ENCODE measurements around the gene PCCB.
"Not testable (repeated sequence)": the region's sequence is repeated elsewhere in the genome, so short reads cannot be mapped to it uniquely, and the experiment has no call there.

PCCB gene

GRCh38 chr3:136330900-136331299 lies 80.8 kb downstream of the PCCB start:
- DNase-seq = no peak

DNA sequence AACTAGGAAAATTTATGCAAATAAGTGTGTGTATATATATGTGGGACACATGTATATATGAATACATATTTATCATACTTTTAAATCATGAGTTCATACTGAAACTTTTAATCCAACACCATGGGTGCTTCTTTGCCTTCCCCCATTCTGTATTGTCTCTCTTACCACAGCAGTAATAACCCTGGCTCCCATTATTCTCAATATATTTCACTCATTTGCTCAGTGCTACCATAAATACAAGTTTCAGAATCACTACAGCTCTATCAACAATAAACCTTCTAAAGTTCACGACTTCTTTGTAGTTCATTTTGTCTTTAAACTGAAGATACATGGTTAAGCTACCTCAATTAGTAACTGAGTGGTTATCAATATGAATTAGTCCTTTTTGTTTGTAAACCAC lies 82.2 kb downstream of the PCCB start:
- no peak for DNase-seq

DNA sequence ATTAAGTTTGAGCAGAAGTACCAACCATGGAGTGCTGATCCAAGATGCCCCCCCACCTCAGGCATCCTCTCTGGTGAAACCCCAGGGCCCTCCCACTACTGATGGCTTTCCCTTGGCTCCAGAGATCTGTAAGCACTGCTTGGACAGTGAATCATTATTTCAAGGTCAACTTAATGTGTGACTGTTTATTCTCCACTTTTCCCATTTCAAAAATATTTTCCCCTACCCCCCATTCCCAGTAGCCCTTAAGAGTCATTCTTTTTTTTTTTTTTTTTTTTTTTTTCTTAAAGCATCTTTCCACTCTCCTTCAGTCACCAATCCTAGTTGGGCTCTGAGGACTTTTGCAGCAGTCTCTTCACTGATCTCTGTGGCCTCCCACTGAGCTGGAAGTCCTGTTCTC lies 82.6 kb downstream of the PCCB start:
- no peak for DNase-seq

- no peak for DNase-seq
Observed at GRCh38 chr3:136334209-136334608, 84.1 kb downstream of the PCCB start.

- not testable (repeated sequence) for DNase-seq
Observed at GRCh38 chr3:136334726-136335125, 84.6 kb downstream of the PCCB start.

DNA sequence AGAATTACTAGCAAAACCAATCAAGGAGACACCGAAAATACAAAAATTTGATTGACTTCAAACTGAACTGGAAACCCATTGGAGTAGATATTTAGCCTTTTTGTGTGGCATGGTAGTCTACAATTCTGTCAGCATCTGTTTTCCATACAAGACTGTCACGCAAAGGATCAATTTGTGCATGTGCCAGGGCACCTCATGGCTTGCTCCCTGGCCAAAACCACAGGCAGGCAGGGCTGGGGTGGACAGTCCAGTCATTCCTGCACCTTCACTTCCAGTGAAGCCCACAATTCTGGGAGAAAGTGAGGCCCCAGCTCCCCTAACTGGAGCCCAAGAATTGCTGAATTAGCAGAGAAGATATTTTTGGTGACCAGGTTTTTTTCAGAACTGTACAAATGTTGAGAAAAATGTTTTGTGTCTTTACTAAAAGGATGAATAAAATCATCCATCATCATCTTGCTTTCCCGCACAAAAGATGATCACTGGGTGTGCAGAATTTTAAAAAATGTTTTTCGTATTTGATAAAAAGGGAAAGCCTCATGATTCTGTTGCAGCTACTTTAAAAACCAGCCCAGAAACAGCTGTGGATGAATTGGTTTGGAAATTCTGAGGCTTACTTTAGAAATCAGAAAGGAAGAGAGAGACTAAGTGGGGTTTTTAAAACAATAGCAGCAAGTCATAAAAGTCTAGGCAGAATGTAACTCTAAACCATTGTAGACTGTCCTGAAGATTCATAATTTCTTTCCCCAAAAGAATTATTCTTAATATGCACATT lies 86.4 kb downstream of the PCCB start:
- no peak for DNase-seq

- no peak for DNase-seq
Observed at GRCh38 chr3:136343446-136343845, 93.3 kb downstream of the PCCB start.

DNA sequence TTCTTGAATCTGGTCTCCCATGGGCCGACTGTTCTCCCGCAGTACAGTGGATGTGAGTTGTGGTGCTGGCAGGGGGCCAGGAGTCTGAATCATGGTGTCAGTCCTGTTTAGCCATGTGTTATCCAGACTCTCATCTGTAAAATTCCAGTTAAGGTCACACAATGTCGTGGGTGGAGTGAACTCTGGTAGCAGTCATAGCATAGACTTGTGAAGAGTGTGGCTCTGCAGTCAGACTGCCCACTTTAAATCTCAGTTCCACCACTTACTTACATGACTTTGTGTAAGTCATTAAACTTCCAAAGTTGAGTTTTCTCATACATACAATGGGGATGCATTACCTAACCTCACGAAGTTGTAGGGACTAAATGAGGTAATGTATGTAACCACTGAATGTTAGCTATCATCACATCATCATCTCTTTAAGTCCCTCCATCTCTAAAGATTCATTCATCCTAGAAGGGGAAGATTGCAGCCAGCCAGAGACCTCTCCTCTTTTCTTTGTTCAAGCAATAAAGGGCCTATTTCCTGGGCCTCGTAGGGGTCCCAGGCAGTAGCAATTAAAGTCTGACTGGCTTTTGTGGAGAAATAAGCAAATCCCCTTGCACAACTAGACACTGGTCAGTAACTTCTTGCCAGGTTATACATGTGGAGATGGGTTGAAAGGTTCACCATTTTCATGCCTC lies 93.9 kb downstream of the PCCB start:
- no peak for DNase-seq

- DNase-seq = no peak
Observed at GRCh38 chr3:136346486-136346885, 96.3 kb downstream of the PCCB start.

GRCh38 chr3:136350132-136350531 lies 100.0 kb downstream of the PCCB start:
- DNase-seq = no peak

DNA sequence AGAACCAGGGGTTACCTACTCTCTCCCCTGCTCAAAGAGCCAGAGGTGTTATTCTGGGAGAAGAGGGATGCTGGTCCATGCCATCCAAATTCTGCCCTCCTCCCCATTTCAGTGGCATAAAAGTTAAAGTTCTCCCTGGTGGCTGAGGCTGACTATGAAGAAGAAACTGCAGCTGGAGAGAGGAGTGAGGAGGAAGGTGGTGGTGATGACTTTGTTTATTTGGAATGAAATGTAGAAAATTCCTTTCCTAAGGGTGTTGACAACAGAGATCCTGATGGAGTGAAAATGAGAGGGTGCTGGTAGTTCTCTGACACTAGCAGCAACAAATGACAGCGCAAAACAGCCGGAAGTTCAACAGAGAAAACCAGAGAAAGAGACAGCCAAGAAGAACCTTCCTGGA lies 100.4 kb downstream of the PCCB start:
- DNase-seq = no peak

GRCh38 chr3:136351351-136351750 lies 101.2 kb downstream of the PCCB start:
- no peak for DNase-seq

DNA sequence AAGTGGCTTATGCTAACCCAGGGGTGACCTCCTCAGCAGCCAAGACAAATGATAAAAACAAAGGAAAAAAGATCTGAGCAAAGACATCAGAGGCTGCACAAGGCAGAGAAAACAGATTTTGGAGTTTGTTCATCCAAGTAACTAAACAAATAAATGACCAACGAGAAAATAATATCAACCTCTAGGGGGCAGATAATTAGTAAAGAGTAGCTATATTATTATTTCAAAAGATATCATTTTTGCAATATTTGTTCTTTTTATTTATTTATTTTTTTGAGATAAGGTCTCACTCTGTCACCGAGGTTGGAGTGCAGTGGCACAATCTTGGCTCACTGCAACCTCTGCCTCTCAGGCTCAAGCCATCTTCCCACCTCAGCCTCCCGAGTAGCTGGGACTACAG lies 101.8 kb downstream of the PCCB start:
- DNase-seq = no peak

DNA sequence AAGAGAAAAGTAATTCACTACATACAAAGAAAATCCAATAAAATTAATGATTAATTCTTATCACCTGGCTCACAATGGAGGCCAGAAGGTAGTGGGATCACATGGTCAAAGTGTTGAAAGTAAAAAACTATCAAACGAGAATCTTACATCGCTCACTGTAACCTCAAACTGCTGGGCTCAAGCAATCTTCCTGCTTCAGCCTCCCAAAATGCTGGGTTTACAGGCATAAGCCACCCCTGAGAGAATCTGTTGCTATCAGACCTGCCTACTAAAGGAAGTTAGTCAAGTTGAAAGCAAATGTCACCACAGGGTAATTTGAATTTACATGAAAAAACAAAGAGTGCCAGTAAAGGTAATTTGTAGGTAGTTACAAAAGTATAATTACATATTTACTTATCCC lies 103.3 kb downstream of the PCCB start:
- no peak for DNase-seq

DNA sequence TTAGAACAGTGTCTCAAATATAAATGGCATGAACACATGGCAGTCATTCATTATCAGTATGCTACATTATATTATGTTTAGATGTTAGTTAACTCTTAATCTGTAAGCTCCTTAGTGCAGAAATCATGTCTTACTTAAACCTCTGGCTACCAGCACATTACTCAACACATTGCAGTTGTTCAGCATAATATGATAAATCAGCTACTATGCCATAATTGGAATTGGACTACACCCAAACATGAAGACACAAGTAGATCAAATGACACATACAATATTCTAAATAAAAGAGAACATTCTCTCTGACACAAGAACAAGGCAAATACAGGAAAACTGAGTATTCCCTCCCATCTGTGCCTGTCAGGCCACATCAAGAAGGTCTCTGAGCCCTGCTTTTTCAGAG lies 116.1 kb downstream of the PCCB start:
- DNase-seq = no peak

DNA sequence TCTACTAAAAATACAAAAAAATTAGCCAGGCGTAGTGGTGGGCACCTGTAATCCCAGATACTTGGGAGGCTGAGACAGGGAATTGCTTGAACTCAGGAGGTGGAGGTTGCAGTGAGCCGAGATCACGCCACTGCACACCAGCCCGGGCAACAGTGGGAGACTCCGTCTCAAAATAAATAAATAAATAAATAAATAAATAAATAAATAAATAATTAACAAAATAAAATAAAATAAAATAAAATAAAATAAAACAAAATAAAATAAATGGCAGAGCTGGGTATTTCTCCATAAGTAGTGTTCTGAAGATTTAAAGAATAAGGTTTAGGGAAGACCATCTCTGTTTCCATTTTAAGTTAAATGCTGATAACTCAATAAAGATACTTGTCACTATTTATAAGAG lies 125.7 kb downstream of the PCCB start:
- DNase-seq = not testable (repeated sequence)

DNA sequence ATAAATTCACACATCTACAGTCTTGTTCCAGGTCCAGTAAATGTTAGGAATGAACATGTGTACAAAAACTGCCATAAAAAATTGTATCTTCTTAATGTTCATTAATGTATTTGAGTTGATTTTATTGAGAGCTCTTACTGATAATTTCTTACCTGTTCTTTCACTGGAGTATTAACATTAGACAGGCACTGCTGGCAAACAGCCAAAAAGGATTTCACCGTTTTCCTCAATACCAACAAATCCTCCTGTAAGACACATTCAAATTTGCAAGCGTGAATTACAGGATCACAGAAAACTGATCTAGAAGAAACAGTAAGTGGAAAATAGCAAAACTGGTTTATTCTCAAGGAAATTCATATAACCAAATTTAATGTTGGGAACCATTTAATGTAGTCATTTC lies 127.4 kb downstream of the PCCB start:
- DNase-seq = no peak

DNA sequence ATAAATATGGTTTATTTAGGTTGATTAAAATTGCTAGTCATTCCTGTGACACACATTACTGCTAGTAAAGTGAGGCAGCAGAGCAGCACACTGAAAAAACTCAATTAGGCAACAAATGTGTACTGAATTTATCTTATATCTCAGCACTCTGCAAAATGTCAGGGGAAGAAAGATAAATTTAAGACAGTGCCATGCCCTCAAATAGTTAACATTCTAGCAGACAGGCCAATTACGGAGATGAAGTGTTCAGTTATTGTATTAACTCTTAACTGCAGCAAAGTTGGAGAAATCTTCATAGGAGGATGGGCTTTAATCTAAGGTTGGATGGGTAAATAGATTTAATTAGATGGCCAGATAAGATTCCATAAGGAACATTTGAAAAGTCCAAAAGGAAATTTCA lies 127.9 kb downstream of the PCCB start:
- no peak for DNase-seq

Measured in activated CD4-positive, alpha-beta T cell treated with anti-CD3 and anti-CD28 coated beads, Interleukin-2, amount 50 U/mL, for 4 hours (primary cell).